NCI-H345 (cell line): ENCODE measurements around the gene INAFM2.

Source experiments
- DNase-seq: peaks from one replicate; lab custom pipeline; 2025; lab: John Stamatoyannopoulos, UW

INAFM2 gene

DNA sequence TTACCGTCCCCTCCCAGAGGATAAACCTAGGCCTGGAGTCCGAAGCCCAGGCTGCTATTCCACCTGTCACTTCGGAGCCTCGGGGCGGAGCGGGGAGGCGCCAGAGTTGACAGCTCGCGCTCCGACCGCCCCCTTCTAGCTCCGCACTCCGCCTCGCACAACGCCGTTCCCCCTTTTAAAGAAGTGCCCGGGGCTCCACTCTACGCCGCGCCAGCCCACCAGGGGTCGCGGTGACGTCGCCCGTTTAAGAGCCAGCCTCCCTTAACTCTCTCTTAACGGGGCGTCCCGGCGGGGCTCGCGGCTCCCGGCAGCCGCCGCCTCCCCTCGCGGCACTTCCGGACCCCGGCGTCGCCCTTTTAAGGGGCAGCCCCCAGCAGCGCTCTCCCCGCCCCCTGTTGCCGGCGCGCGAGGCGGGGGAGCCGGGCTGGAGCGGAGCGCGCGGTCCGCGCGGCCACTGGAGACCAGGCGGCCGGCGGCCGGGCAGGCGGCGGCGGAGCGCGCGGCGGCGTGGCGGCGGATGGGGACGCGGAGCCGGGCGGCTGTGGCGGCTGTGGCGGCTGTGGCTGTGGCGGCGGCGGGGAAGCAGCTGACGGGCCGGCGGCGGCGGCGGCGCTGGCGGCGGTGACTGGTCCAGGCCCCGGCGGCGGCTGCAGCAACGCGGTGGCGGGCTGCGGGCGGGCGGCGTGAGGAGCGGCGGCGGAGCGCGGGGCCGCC lies at the start of gene INAFM2:
INAFM2 (plus strand) TSS at position 454 of the 714 bp plus-strand sequence. CDS start 364 bp downstream, outside the sequence.
- peak; percentile 65 for DNase-seq

- peak; percentile 59 for DNase-seq
These were observed 48.9 kb upstream of the INAFM2 start for GRCh38 chr15:40274350-40275274.

GRCh38 chr15:40275523-40275922 lies 48.0 kb upstream of the INAFM2 start:
- DNase-seq, result no peak

- DNase-seq, result no peak
These were observed 47.5 kb upstream of the INAFM2 start for GRCh38 chr15:40275954-40276353.

DNA sequence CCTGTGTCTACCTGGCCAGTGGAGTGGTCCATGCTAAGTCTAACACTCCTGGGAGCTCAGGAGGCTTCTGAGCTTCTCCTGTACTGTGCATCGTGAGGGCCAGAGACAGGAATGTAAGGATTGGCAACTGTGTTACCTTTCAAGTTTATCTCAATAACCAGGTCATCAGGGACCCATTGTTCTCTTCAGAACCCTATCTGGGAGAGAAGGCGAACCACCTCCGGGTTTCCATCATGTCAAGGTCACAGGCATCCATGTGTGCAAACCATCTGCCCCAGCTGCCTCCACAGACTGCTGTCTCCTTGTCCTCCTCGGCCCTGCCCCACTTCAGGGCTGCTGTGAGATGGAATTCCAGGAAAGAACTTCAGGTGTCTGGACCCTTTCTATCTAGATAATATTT lies 46.6 kb upstream of the INAFM2 start:
- DNase-seq, result no peak

GRCh38 chr15:40277471-40277870 lies 46.0 kb upstream of the INAFM2 start:
- DNase-seq, result no peak

- no peak for DNase-seq
These were observed 45.5 kb upstream of the INAFM2 start for GRCh38 chr15:40278026-40278425.

DNA sequence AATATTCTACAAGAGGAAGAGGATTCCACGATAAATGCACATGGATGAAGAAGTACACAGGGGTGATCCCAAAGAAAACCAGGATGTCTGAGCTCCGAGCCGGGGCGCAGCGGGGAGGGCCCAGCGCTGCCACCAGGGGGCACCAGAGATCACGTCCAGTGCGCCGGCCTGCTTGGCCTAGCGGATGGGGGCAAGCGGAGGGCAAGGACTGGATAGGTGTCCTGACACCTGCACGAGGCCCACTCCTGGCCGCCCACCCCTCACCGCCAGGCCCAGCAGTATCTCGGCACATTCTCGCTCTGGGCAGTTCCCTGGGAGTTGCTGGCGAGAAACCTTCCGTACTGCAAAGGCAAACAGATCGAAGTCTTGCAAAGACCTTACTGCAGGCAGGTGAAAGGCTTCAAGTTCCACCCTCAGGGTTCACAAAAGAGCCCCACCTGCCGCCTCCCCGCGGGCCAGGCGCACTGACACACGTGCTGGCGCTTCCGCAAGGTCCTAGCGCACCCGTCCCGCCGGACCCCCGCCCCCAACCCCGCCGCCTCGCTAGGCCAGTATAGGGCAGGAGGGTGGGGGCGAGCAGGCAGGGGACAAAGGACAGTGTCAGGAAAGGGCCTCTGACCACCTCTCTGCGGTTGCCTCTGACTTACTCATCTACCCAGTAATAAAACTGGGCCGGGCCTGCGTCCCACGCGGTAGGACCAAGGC lies 43.9 kb upstream of the INAFM2 start:
- peak; percentile 57 for DNase-seq

GRCh38 chr15:40280260-40281056 lies 43.0 kb upstream of the INAFM2 start:
- DNase-seq, result no peak

DNA sequence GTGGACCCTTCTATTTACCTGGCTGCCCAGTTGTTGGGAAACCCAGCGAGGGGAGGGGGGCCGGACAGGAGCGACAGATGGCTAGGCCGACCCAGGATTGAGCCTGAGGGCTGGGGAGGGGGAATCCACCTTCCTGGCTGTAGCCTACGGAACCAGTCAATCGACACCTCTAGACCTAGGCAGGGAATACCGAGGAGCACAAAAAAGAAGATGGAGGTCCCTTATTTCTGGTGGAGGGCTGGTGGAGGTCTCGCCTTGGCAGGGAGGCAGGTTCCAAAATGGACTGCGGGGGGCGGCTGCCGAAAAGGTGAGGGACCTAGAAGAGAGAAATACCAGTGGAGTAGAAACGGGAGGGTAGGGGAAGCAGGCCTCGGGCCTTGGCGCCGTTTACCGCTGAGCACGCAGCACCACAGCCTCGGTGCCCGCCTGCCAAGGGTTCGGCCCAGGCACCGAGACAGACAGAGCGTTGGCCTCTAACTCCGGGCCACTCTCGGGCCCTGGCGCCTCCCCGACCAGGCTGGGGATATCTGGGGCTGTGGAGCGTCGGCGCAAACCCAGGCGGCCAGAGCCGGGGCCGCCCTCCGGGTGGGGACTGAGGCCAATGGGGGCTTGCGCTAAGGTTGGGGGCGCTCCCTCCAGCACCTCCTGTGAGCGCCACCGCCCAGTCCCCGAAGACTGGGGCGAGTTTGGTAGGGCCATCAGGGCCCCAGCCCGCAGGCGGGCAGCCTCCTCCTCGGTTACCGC lies 42.3 kb upstream of the INAFM2 start:
- DNase-seq, result no peak

DNA sequence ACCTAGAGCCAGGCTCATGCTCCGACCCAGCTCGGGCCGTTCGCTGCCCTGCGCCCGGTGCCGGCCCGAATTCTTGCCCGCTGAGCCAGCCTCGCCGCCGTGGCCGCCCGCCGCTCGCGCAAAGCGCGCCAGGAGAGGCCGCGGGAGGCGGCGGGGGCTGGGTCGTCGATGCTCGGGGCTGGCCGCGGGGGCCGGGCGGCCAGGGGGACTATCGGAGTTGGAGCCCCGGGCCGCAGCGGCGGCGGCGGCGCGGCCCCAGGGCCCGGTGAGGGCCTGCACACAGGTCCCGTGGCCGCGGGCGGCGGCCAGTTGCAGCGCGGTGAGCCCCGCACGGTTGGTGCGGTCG lies 41.7 kb upstream of the INAFM2 start:
- DNase-seq, result no peak

GRCh38 chr15:40282147-40282868 lies 41.2 kb upstream of the INAFM2 start:
- DNase-seq, result no peak

DNA sequence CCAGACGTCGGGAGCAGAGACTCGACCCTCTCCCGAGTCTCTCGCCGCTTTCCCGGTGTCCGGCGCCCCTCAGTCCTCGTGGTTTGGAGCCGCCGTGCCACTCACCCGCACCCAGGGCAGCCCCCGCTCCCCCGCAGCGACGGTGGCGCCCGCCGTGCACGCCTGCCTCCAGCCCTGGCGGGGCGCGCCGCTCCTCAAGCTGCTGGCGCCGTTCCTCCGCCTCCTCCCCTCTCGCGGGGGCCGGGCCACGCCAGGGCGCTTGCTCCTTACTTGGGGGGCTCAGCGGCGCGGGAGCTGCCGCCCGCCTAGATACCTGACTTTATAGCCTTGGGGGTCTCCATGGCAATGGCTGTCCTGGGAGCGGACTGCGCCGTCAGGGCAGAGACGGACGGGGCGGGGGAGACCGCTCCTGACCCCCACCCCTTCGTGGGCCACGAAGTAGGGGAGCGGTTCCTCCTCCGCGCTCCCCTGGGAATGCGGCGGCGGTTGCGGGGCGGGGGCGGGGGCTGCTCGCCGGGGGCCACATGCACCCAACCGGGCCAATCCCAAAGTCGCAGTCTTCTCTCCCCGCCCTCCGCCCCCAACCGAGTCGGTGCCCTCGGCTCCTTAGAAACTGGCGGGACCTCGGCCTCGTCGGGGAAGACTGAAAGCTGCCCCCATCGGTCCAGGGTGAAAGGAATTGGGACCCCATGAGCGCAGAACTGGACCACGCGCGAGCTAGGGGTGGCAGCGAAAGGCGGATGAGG lies 40.5 kb upstream of the INAFM2 start, which contains the start of gene ANKRD63:
ANKRD63 (minus strand) TSS at position 196 of the 746 bp plus-strand sequence. CDS start 478 bp downstream, outside the sequence.
- DNase-seq, result no peak

- no peak for DNase-seq
These were observed 39.7 kb upstream of the INAFM2 start for GRCh38 chr15:40283615-40284300.

GRCh38 chr15:40285151-40285550 lies 38.3 kb upstream of the INAFM2 start:
- no peak for DNase-seq

DNA sequence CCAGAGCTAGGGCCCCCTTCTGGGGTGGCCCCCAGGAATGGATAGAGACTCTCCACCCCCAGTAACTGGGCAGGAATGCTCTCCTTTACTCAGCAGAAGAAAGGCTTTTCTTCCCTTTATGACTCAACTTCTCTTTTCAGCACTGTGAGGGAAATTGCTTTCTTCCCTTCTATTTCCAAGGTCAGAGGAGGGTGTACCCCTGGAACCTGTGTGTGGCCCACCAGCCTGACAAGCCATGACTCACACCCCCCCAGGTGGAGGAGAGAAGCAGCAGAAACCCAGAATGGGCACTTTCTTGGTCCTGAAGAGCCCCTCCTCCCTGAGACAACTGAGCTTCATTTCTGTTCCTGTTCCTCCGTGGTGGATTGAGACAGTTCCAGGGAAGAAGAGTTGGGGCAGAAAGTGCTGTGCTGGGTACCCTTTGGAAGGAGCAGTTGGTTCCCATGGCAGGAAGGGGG lies 37.9 kb upstream of the INAFM2 start:
- DNase-seq, result no peak

DNA sequence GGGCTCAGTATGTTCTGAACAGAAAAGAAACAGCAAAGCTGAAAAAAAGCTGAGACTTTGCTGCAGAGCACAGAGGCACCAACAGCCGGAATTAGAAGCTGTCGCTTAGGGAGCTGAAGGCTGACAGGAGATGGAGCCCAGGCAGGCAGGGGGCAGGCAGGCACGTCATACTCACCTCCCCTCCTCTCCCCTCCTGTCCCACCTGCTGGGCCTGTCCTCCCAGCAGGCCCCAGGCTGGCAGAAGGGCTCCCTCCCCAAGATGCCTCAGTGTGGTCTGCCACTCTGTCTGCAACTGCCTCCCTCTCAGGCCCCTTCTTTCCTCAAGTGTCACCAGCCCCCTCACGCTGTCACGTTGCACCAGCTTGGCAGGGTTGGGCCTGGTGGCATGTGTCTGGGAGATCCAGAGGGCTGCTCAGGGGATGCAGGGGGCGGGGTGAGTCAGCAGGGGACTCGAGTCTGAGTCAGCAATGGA lies 37.4 kb upstream of the INAFM2 start:
- DNase-seq, result no peak

DNA sequence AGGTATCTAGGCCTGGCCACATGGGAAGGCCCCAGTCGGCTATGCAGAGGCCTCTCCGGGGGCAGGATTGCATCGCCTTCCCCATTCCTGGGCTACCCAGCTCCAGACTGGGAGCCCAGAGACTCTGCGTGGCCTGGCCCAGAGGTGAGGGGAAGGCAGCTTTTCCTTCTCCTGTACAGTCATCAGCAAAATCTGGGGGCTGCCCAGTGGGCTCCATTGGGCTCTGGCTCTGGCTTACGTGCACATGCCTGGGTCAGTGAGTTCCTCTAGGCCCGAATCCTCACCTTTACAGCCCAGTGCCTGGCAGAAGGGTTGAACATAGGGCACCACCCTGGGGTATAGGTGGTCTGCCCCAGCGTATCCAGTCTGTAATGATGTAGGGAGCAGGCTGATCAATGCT lies 36.7 kb upstream of the INAFM2 start:
- no peak for DNase-seq

GRCh38 chr15:40287505-40287904 lies 36.0 kb upstream of the INAFM2 start:
- no peak for DNase-seq
